ENCODE measurements around the gene ERC1.
A peak's percentile ranks its signal among the peaks of the same experiment; 100 is the strongest.

The ERC1 gene

GRCh38 chr12:1063852-1064251 lies 72.8 kb downstream of the ERC1 start:
- TF ChIP-seq GATA2 (IDR thresholded peaks at IDR 0.05; ENCODE audit: low read depth, low read length) (no peak), GATA3 (IDR thresholded peaks at IDR 0.05; ENCODE audit: low read depth, low read length) (no peak)

GRCh38 chr12:1064317-1064716 lies 73.3 kb downstream of the ERC1 start:
- TF ChIP-seq GATA2 (IDR thresholded peaks at IDR 0.05; ENCODE audit: low read depth, low read length), result no peak
- TF ChIP-seq GATA3 (IDR thresholded peaks at IDR 0.05; ENCODE audit: low read depth, low read length), result no peak

GRCh38 chr12:1065629-1066028 lies 74.6 kb downstream of the ERC1 start:
- no peak for TF ChIP-seq GATA3 (IDR thresholded peaks at IDR 0.05; ENCODE audit: low read depth, low read length)
- no peak for TF ChIP-seq GATA2 (IDR thresholded peaks at IDR 0.05; ENCODE audit: low read depth, low read length)

GRCh38 chr12:1069846-1070245 lies 78.8 kb downstream of the ERC1 start:
- TF ChIP-seq GATA2 (IDR thresholded peaks at IDR 0.05; ENCODE audit: low read depth, low read length), result no peak
- TF ChIP-seq GATA3 (IDR thresholded peaks at IDR 0.05; ENCODE audit: low read depth, low read length), result no peak

- TF ChIP-seq GATA3 (IDR thresholded peaks at IDR 0.05; ENCODE audit: low read depth, low read length), result no peak
- TF ChIP-seq GATA2 (IDR thresholded peaks at IDR 0.05; ENCODE audit: low read depth, low read length), result no peak
Observed at GRCh38 chr12:1071182-1071581, 80.2 kb downstream of the ERC1 start.

- TF ChIP-seq GATA3 (IDR thresholded peaks at IDR 0.05; ENCODE audit: low read depth, low read length) (no peak), GATA2 (IDR thresholded peaks at IDR 0.05; ENCODE audit: low read depth, low read length) (no peak)
Observed at GRCh38 chr12:1073652-1074051, 82.6 kb downstream of the ERC1 start.

- no peak for TF ChIP-seq GATA3 (IDR thresholded peaks at IDR 0.05; ENCODE audit: low read depth, low read length)
- no peak for TF ChIP-seq GATA2 (IDR thresholded peaks at IDR 0.05; ENCODE audit: low read depth, low read length)
Observed at GRCh38 chr12:1077036-1077803, 86.2 kb downstream of the ERC1 start.

GRCh38 chr12:1078002-1078401 lies 87.0 kb downstream of the ERC1 start:
- no peak for TF ChIP-seq GATA2 (IDR thresholded peaks at IDR 0.05; ENCODE audit: low read depth, low read length)
- no peak for TF ChIP-seq GATA3 (IDR thresholded peaks at IDR 0.05; ENCODE audit: low read depth, low read length)

GRCh38 chr12:1080520-1081223 lies 89.6 kb downstream of the ERC1 start:
- TF ChIP-seq GATA3 (IDR thresholded peaks at IDR 0.05; ENCODE audit: low read depth, low read length) (no peak), GATA2 (IDR thresholded peaks at IDR 0.05; ENCODE audit: low read depth, low read length) (no peak)

- no peak; the same call in 1 of the 2 replicates for TF ChIP-seq GATA2 (IDR thresholded peaks at IDR 0.05; ENCODE audit: low read depth, low read length)
- no peak for TF ChIP-seq GATA3 (IDR thresholded peaks at IDR 0.05; ENCODE audit: low read depth, low read length)
Observed at GRCh38 chr12:1083151-1083888, 92.3 kb downstream of the ERC1 start.

GRCh38 chr12:1083889-1084262 lies 92.9 kb downstream of the ERC1 start:
- 0 out of 2 replicates have a peak, but pooled peaks have one; percentile 27 for TF ChIP-seq GATA3 (IDR thresholded peaks at IDR 0.05; ENCODE audit: low read depth, low read length)
- TF ChIP-seq GATA2 (IDR thresholded peaks at IDR 0.05; ENCODE audit: low read depth, low read length), result peak; percentile 39; the same call in 1 of the 2 replicates

GRCh38 chr12:1091350-1091749 lies 100.3 kb downstream of the ERC1 start:
- no peak for TF ChIP-seq GATA2 (IDR thresholded peaks at IDR 0.05; ENCODE audit: low read depth, low read length)
- no peak for TF ChIP-seq GATA3 (IDR thresholded peaks at IDR 0.05; ENCODE audit: low read depth, low read length)

GRCh38 chr12:1093166-1093751 lies 102.2 kb downstream of the ERC1 start:
- TF ChIP-seq GATA2 (IDR thresholded peaks at IDR 0.05; ENCODE audit: low read depth, low read length), result no peak
- TF ChIP-seq GATA3 (IDR thresholded peaks at IDR 0.05; ENCODE audit: low read depth, low read length), result no peak

GRCh38 chr12:1094714-1095113 lies 103.7 kb downstream of the ERC1 start:
- no peak for TF ChIP-seq GATA3 (IDR thresholded peaks at IDR 0.05; ENCODE audit: low read depth, low read length)
- TF ChIP-seq GATA2 (IDR thresholded peaks at IDR 0.05; ENCODE audit: low read depth, low read length), result no peak
